HS-27A (cell line): Measurements from ENCODE around the gene IFRD2.
"Not testable (repeated sequence)": the region's sequence is repeated elsewhere in the genome, so short reads cannot be mapped to it uniquely, and the experiment has no call there.

Experiments used
- DNase-seq: peaks from one replicate; pipeline ENCODE4 v3.0.0-alpha.2; 2012; ENCODE audit warnings: low read depth, missing footprints

Gene IFRD2

DNA sequence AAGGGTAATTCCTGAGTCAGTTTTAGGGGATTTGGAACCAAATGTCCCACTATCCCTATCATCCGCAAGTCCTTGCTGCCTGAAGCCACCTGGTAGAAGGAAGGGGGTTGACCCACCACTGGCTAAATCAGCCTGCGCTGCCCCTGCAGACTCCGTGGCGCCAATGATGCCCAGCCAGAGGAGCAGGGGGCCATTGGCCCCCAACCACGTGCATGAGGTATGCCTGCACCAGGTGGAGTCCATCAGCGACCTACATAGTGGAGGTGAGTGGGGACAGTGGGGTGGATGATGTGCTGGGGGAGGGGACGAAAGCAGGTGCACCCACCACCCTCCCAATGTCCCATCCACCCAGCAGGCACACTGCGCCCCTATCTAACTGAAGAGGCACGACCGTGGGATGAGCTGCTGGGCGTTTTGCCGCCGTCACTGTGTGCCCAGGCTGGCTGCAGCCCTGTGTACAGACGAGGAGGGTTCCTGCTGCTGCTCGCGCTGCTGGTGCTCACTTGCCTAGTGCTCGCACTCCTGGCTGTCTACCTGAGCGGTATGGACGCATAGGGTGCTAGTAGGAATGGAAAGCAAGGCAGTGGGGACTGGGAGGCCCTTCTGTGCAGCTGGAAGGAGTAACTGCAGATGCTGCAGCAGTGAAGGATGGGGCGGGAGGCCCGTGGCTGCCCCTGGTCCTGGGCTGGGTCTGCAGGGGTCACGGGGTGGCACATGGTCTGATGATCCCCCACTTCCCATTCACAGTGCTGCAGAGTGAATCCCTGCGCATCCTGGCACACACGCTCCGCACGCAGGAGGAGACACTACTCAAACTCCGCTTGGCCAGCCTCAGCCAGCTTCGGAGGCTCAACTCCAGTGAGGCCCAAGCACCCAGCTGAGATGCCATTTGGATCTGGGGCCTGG lies 5.7 kb downstream of the IFRD2 start:
- DNase-seq = no peak

DNA sequence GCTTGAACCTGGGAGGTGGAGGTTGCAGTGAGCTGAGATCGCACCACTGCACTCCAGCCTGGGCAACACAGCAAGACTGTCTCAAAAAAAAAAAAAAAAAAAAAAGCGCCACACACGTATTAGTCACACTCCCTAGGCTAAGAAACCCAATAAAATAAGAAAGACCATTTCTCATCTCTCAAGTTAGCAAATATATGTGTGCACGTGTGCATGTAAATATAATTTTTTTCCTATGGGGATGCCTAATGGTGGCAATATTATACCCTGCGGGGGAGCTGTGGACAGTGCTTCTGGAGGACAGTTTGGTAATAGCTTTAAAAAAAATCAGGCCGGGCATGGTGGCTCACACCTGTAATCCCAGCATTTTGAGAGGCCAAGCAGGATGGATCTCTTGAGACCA lies 8.1 kb downstream of the IFRD2 start:
- not testable (repeated sequence) for DNase-seq

DNA sequence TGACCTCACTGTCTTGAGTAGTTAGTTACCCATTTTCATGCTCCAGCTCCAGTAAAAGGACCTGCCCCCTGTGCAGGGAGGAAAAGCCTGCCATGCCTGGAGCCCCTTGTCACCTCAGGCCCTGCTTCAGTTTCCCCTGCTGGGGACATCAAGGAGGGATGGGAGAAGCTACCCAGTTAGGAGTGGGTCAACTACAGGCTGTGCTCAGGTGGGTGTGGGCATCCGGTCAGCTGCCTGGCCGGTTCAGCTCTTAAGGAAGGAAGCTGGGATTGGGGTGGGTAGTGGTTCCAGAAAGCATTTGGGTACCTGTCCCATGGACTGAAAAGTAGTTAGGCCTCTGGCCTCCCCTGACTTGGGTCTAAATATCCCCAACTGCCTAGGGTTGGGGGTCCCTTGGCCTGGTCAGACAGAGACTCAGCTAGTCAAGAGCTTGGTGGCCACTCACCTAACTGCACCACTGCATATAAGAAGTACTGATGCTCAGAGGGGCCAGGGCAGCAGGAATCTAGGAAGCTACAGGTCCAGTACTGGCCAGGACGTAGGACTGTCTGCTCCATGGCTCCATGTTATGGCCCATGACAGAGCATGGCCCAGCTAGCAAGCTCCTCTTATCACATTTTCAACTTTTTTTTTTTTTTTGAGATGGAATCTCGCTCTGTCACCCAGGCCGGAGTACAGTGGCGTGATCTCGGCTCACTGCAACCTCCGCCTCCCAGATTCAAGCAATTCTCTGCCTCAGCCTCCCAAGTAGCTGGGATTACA lies 12.8 kb downstream of the IFRD2 start:
- DNase-seq = no peak

DNA sequence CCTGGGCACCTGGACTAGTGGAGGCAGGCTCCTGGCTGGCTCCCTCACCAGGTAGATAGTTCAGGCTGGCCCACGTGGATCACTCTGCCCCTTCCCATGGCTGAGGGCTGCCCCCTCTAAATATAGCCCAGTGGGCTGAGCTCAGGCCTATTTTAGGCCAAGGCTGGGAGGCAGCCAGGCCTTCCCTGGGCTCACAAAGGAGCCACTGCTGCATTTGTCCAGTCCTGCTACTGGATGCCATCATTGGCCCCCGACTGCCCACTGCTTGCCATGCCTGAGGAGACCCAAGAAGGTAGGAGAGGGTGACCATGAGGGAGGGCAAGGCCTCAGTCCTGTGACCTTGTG lies 13.4 kb downstream of the IFRD2 start, which contains the start of gene LSMEM2:
TSS of gene LSMEM2 (plus strand) at position 208 of the 345 bp plus-strand sequence. CDS start at position 235, 27 bp downstream.
- no peak for DNase-seq

DNA sequence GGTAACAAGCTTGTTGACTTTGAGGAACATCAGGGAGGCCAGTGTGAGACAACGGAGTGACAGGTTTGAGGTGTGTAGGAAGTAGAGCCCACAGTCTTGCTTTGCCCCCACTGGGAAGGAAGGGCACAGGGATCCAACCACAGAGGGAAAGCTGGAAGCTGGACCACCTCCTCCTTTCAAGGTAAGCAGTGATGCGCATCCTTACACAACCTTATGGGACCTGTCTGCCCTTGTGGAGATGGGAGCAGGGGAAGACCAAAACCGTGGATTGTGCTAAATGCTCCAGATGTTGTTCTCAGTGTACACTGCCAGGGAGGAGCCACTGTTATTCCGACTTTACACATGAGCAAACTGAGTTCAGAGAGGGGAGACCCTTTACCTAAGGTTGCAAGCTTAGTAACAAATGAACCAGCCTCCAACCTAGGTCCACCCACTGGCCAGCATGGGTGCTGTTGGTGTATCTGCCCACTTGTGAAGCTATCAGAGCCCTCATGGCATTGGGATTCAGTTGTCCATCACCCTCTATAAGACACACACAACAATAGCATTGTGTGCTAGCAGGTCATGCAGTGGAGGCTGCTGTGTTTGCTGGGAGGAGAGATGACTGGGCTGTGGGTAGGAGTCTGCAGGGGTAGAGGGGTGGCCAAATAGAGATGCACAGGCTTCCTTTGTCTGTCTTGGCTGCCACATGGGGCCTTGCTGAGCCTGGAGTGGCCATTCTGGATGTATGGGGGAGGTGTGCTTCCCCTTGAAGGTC lies 13.9 kb downstream of the IFRD2 start:
- DNase-seq = no peak

DNA sequence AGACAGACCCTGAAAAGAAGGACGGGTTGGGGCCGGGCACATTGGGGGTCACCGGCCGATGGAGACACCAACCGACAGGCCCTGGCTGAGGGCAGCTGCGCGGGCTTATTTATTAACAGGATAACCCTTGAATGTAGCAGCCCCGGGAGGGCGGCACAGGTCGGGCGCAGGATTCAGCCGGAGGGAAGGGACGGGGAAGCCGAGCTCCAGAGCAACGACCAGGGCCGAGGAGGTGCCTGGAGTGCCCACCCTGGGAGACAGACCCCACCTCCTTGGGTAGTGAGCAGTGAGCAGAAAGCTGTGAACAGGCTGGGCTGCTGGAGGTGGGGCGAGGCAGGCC lies 15.5 kb downstream of the IFRD2 start:
- no peak for DNase-seq

DNA sequence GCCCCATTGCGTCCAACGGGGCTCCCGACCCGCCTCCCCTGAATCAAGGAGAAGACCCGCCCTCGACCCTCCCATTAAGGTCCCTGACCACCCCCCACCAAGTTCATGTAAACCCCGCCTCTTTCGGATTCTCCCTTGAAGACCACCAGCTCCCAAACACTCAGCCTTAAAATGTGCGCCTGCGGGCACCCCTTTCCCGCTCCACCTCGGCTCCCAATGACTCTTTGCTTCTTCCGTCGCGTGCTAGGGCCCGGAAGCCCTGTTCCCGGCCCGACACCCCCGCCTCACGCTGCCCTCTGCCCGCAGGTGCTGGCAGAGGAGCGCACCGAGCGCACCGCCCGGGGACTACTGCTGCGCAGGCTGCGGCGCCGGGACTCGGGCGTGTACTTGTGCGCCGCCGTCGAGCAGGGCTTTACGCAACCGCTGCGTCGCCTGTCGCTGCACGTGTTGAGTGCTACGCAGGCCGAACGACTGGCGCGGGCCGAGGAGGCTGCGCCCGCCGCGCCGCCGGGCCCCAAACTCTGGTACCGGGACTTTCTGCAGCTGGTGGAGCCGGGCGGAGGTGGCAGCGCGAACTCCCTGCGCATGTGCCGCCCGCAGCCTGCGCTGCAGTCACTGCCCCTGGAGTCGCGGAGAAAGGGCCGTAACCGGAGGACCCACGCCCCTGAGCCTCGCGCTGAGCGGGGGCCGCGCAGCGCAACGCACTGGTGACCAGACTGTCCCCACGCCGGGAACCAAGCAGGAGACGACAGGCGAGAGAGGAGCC lies 16.1 kb downstream of the IFRD2 start:
- DNase-seq = no peak

DNA sequence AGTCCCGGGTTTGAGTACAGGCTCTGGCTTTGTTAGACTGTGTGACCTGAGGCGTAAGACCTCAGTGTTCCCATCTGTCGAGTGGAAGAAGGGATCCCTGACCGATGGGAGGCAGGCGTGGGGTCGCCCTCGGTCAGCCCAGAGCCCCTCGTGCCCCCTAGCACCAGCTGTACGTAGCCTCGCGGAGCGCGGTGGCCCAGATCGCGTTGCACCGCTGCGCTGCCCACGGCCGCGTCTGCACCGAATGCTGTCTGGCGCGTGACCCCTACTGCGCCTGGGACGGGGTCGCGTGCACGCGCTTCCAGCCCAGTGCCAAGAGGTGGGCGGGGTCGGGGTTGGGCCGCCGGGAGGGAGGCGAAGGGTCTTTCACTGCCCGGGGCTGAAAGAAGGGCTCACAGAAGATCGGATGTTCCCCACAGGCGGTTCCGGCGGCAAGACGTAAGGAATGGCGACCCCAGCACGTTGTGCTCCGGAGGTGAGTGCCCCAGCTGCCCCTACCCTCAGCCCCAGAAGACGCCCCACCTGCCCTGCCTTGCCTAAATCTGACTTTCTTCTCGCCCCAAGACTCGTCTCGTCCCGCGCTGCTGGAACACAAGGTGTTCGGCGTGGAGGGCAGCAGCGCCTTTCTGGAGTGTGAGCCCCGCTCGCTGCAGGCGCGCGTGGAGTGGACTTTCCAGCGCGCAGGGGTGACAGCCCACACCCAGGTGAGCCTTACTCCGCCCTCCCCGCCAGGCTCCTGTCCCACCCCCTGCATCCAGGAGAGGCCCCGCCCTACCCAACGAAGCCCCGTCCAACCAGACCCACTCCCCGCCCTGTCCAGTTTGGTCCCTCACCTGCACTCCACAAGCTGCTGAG lies 16.9 kb downstream of the IFRD2 start:
- no peak for DNase-seq

DNA sequence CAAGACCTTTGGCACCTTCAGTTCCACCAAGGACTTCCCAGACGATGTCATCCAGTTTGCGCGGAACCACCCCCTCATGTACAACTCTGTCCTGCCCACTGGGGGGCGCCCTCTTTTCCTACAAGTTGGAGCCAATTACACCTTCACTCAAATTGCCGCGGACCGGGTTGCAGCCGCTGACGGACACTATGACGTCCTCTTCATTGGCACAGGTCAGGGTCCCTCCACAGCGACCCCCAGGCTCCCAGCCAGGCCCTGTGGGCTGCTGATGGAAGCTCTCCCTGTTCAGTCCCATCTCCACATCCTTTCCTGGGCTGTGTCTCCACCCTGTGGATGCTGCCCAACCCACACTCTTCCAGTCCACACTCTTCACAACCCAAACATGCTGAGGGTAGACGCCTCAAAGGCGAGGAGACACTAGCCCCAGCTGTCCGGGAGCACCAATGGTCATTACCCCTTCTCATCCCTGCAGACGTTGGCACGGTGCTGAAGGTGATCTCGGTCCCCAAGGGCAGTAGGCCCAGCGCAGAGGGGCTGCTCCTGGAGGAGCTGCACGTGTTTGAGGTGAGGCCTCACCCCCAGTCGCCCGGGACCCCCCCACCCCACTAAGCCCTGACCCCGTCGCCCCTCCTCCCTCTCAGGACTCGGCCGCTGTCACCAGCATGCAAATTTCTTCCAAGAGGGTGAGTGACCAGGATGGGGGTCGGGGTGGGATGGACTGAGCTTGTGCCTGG lies 17.7 kb downstream of the IFRD2 start:
- no peak for DNase-seq

DNA sequence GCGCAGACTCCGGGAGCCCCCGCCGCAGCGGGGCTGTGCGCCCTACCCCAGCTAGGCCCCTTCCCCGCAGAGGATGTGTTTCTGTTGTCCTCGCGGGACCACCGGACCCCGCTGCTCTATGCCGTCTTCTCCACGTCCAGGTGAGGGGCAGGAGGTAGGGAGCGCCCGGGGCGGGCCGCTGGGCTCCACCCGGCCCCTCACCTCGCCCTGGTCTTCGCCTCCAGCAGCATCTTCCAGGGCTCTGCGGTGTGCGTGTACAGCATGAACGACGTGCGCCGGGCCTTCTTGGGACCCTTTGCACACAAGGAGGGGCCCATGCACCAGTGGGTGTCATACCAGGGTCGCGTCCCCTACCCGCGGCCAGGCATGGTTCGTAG lies 18.6 kb downstream of the IFRD2 start:
- no peak for DNase-seq

DNA sequence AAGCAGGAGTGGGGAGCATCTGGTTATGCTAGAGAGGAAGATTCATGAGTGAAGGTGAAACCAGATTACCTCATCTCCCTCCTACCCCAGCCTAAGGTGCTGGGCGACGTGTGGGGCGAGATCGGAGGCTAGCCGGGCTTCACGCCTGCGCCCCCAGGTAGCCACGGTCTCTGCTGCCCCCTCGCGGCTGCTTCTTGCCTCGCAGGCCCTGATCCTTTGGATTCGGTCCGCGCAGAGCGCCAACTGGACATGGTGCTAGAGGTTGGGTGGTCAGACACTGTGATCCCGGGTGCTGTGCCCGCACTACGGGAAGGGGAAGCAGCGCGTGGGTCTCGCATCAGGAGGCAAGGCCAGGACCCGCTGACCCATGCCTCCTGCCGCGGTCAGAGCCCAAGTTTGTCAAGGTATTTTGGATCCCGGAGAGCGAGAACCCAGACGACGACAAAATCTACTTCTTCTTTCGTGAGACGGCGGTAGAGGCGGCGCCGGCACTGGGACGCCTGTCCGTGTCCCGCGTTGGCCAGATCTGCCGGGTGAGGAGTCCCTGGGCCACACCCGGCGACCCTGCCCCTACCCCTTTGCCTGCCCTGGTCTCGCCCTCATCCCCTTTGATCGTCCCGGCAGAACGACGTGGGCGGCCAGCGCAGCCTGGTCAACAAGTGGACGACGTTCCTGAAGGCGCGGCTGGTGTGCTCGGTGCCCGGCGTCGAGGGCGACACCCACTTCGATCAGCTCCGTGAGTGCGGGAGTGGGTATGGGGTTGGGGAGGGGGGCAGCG lies 19.1 kb downstream of the IFRD2 start:
- no peak for DNase-seq

DNA sequence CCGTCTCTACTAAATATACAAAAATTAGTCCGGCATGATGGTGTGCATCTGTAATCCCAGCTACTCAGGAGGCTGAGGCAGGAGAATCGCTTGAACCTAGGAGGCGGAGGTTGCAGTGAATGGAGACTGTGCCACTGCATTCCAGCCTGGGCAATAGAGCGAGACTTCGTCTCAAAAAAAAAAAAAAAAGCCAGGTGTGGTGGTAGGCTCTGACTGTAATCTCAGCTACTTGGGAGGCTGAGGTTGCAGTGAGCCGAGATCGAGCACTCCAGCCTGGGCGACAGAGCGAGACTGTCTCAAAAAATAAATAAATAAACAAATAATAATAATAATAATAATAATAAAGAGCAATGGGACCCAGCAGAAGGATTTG lies 19.7 kb downstream of the IFRD2 start:
- DNase-seq = not testable (repeated sequence)

DNA sequence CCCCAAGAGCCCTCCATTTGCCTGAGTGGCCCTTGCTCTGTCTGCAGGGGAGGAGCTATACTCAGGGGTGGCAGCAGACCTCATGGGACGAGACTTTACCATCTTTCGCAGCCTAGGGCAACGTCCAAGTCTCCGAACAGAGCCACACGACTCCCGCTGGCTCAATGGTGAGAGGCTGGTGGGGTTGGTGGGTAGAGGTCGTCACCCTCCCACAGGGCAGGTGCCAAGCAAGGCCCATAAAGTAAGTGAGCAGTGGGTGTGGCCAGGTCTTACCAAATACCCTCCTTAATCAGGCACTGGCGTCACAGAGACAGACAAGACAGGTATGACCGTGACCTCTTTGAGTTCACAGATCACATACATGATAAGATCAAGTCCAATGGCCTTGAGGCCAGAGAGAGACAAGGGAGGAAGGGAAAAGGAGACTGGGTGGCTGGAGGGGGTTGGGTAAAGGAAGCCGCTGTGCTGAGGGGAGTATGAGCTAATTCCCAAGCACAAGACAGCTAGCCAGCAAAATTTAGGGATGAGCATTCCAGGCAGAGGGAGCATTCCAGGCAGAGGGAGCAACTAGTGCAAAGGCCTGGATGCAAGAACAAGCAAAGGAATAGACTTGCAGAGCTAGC lies 20.8 kb downstream of the IFRD2 start:
- DNase-seq = no peak

DNA sequence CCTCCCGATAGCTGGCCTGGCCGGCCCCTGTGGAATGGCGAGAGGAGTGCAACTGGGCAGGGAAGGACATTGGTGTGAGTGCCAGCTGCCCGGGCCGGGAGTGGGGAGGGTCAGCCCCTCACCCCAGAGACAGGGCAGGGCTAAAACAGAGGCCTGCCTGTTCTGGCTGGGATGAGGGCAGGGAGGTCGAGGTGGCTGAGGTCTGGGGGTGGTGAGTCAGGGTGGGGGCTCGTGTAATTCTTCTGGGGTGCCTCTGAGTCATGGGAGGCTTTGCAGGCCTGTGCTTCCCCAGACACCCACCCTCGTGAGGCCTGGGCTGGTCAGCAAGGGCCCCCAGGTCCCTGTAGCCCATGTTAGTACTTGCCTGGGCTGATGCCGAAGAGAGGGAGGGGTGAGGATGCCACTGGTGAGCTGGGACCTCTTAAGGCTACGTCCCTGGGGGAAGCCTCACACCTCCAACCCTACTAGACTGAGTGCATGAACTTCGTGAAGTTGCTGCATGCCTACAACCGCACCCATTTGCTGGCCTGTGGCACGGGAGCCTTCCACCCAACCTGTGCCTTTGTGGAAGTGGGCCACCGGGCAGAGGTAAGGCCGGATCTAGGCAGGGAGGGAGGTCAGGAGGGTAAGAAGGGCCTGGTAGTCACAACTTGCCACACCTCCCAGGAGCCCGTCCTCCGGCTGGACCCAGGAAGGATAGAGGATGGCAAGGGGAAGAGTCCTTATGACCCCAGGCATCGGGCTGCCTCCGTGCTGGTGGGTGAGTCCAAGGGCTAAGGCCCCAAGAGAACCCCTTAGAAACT lies 21.6 kb downstream of the IFRD2 start:
- no peak for DNase-seq

DNA sequence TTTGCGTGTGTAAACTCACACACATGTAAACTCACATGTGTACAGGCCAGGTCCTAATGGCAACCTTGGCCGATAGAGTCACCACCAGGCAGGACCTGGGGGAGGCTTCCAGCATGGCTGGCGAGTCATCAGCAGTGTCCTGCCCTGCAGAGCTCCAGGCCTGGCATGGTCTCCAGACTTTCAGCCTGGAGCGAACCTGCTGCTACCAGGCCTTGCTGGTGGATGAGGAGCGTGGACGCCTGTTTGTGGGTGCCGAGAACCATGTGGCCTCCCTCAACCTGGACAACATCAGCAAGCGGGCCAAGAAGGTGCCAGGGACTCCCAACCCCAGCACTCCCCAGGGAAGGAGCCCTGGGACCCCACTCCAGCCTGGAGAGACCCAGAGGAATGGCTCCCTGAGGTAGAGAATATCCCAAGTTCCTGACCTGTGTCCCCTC lies 22.2 kb downstream of the IFRD2 start:
- no peak for DNase-seq

DNA sequence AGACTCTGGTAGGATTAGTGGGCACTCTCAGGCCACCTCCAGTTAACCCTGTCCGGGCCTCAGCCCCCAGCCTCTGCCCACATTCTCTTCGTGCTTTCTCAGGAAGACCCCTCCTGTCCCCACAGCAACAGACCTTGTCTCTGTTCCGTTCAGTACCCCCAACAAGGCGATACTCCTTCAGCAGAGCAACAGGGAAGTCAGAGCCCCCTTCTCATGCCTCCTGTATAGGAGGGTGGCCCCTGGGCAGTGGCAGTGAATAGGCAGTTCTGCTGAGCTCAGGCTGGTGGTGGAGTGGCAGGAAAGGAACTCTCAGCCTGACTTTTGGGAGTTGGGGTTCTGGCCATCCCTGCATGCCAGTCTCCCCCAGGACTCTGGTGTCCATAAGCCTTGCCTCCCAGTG lies 22.8 kb downstream of the IFRD2 start:
- DNase-seq = no peak

DNA sequence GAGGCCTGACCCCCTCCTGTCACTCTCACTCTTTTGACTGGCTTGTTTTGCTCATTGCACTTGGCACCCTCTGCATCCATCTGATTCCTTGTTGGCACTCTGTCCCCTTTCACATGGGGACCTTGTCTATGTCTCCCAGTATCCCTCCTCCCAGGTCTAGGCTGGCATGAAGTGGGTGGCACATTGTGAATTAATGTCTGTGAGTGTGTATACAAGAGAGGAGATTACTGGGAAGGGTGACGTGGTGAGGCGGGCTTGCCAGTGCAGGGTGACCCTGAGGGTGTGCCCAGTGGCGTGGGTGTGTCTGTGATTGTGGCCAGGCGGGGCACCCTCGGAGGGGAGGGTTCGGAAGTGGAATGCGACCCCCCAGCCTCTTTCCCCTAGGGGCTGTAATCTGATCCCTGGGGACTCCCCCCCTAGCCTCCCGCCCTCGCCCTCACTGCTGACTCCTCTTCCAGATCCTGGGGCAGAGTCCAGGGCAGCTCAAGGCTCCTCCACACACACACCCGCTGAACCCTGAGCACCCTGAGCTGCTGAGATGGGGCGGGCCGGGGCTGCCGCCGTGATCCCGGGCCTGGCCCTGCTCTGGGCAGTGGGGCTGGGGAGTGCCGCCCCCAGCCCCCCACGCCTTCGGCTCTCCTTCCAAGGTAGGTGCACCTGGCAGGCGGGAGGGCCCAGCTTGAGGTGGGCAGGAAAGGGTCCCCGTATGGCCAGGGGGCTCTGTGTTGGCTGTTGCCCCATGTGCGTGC lies 23.4 kb downstream of the IFRD2 start, which contains the start of gene SEMA3B:
TSS of gene SEMA3B (plus strand) at position 445 of the 749 bp plus-strand sequence. CDS start at position 539, 94 bp downstream.
- no peak for DNase-seq
